HL-60 (cell line): ENCODE results near the gene ATAD1.
"Not testable (repeated sequence)": the region's sequence is repeated elsewhere in the genome, so short reads cannot be mapped to it uniquely, and the experiment has no call there.

Experiments used
- DNase-seq, 2 experiments: peaks; one replicate each; pipeline ENCODE4 v3.0.0-alpha.2; 2010 to 2020; ENCODE audit warnings: low read depth in 1 of 2, low spot score in 1 of 2
- H3K27ac ChIP-seq: fragments of 250-450 bp; sonication (Bioruptor Pico); replicated peaks from 2 replicates; pipeline ENCODE4 v1.5.1; 2020; ENCODE audit warnings: mild to moderate bottlenecking, moderate library complexity
- H3K27me3 ChIP-seq: fragments of 250-450 bp; sonication (Bioruptor Pico); 2 replicates; pipeline ENCODE4 v1.5.1; 2021; ENCODE audit warnings: mild to moderate bottlenecking, moderate library complexity; ENCODE audit not compliant: insufficient read depth, poor library complexity, severe bottlenecking
- H3K4me3 ChIP-seq: replicated peaks from 2 replicates; pipeline ENCODE4 v1.5.1; 2011; ENCODE audit warnings: mild to moderate bottlenecking, control low read depth, low read length; ENCODE audit not compliant: insufficient read depth
- CTCF ChIP-seq: IDR thresholded peaks from one replicate; pipeline ENCODE4 v1.5.1; 2011; ENCODE audit warnings: low read length, control low read depth, inconsistent platforms; ENCODE audit not compliant: insufficient read depth
- GABPA ChIP-seq: IDR thresholded peaks from 2 replicates; pipeline ENCODE4 v1.6.1; 2012; ENCODE audit warnings: low read depth
- POLR2AphosphoS5 ChIP-seq: IDR thresholded peaks from 2 replicates; pipeline ENCODE4 v1.6.1; 2012; ENCODE audit warnings: low read depth
- REST ChIP-seq: IDR thresholded peaks from 2 replicates; pipeline ENCODE4 v1.6.1; 2012; ENCODE audit warnings: low read depth; ENCODE audit not compliant: insufficient replicate concordance
- SPI1 ChIP-seq: IDR thresholded peaks from 2 replicates; pipeline ENCODE4 v1.6.1; 2012; ENCODE audit warnings: low read depth, mild to moderate bottlenecking, borderline replicate concordance

Gene ATAD1

GRCh38 chr10:87860816-87861403 is 42.9 kb upstream of the ATAD1 start:
- no peak for TF ChIP-seq GABPA
- no peak for TF ChIP-seq POLR2AphosphoS5
- TF ChIP-seq CTCF: no peak
- no peak for TF ChIP-seq REST
- TF ChIP-seq SPI1: no peak
- peak in 1 of 2 experiments; percentile 60 for DNase-seq
- Histone ChIP-seq H3K27ac (peak overlapping the region; percentile 91), H3K4me3 (peak overlapping the region; percentile 3; the same call in 1 of the 2 replicates), H3K27me3 (no peaks in the 10 kb centered on the region)

- no peak overlapping the region; the same call in 1 of the 2 replicates for H3K4me3 ChIP-seq
- TF ChIP-seq POLR2AphosphoS5 (no peak), SPI1 (peak; percentile 76), CTCF (peak; percentile 59)
- H3K27me3 ChIP-seq: no peaks in the 10 kb centered on the region
- H3K27ac ChIP-seq: peak overlapping the region; percentile 91
- peak in 1 of 2 experiments; percentile 69 for DNase-seq
Measured at GRCh38 chr10:87860156-87860795, 42.2 kb upstream of the ATAD1 start.

GRCh38 chr10:87855665-87856064 is 37.6 kb upstream of the ATAD1 start:
- DNase-seq: not testable (repeated sequence)

GRCh38 chr10:87855247-87855646 is 37.2 kb upstream of the ATAD1 start:
- not testable (repeated sequence) for DNase-seq, H3K27me3 ChIP-seq

More at GRCh38 chr10:87855665-87856064, 37.6 kb upstream of the ATAD1 start:
- not testable (repeated sequence) for H3K27me3 ChIP-seq, H3K4me3 ChIP-seq, H3K27ac ChIP-seq

GRCh38 chr10:87852089-87852488 is 34.1 kb upstream of the ATAD1 start:
- Histone ChIP-seq H3K27me3 (no peaks in the 10 kb centered on the region), H3K4me3 (no peak overlapping the region), H3K27ac (no peak overlapping the region)
- DNase-seq: no peak
- TF ChIP-seq REST: no peak
- TF ChIP-seq POLR2AphosphoS5: no peak
- TF ChIP-seq GABPA: no peak
- no peak for TF ChIP-seq SPI1
- TF ChIP-seq CTCF: no peak

More at GRCh38 chr10:87855247-87855646, 37.2 kb upstream of the ATAD1 start:
- H3K4me3 ChIP-seq, H3K27ac ChIP-seq: not testable (repeated sequence)
